Colonic mucosa (tissue), 4 donors: ENCODE data around the gene DNAH8. TPM values are rescaled to one million over a fixed set of nuclear protein-coding genes. Genes with fewer than 3 reads are reported as not detected.

Experiments used
- DNase-seq: peaks from one replicate; pipeline ENCODE4 v3.0.0-alpha.2; 2020
- H3K27ac ChIP-seq: fragments of 200-600 bp; one replicate; pipeline ENCODE4 v1.8.0; 2021
- H3K27me3 ChIP-seq: fragments of 200-600 bp; one replicate; pipeline ENCODE4 v1.8.0; 2021
- H3K36me3 ChIP-seq: fragments of 200-600 bp; one replicate; pipeline ENCODE4 v1.8.0; 2021
- H3K4me1 ChIP-seq: fragments of 200-600 bp; one replicate; pipeline ENCODE4 v1.8.0; 2021; ENCODE audit warnings: mild to moderate bottlenecking
- H3K4me3 ChIP-seq: fragments of 200-600 bp; one replicate; pipeline ENCODE4 v1.8.0; 2021
- H3K9ac ChIP-seq, 2 donors: one replicate each; pipeline ENCODE4 v1.7.0; 2013; ENCODE audit warnings: control low read depth in 2 of 2, low read depth in 2 of 2, low read length in 2 of 2
- H3K9me3 ChIP-seq: fragments of 200-600 bp; one replicate; pipeline ENCODE4 v1.8.0; 2021
- CTCF ChIP-seq: fragments of 200-600 bp; IDR thresholded peaks from one replicate; pipeline ENCODE4 v1.8.0; 2022; ENCODE audit warnings: antibody characterized with exemption, mild to moderate bottlenecking
- intact Hi-C: fragments of 100-400 bp; cut with DNase I; formaldehyde crosslinking; loops from one replicate; pipeline ENCODE4 v1.14.1; 2022
- total RNA-seq, 2 donors: library from RNA; stranded (reverse); fragmentation: NEBNext Ultra II Directional in 1 of 2; extraction: Animal tissue kit (Norgen Biotek cat#: 25700) in 1 of 2; gene quantifications; one replicate each; pipeline ENCODE4 v1.2.1, GENCODE V29; 2021
- donor health status: healthy.
- donor health status: DM: no; HTN: no; CAD: no.
- donor health status: DM: no; HTN: no; CAD: no.

The DNAH8 gene
- total RNA-seq, 2 donors from 2014 or later, result not detected

GRCh38 chr6:38796850-38797249 lies 81.7 kb downstream of the DNAH8 start:
- no peak overlapping the region for H3K27ac ChIP-seq
- TF ChIP-seq CTCF, result no peak
- no peak overlapping the region for H3K4me3 ChIP-seq
- H3K9ac ChIP-seq, result no peak overlapping the region
- H3K27me3 ChIP-seq, result no peaks in the 10 kb centered on the region
- DNase-seq, result no peak
- H3K9me3 ChIP-seq, result no peaks in the 10 kb centered on the region
- H3K4me1 ChIP-seq, result no peaks in the 10 kb centered on the region
- intact Hi-C loops, result no loop called here
- H3K36me3 ChIP-seq, result no peaks in the 10 kb centered on the region

- no peak overlapping the region for H3K4me3 ChIP-seq
- H3K4me1 ChIP-seq, result no peaks in the 10 kb centered on the region
- no peaks in the 10 kb centered on the region for H3K27me3 ChIP-seq
- H3K27ac ChIP-seq, result no peak overlapping the region
- TF ChIP-seq CTCF, result no peak
- DNase-seq, result no peak
- no peaks in the 10 kb centered on the region for H3K36me3 ChIP-seq
- H3K9me3 ChIP-seq, result no peaks in the 10 kb centered on the region
- H3K9ac ChIP-seq, result no peak overlapping the region
- intact Hi-C loops, result no loop called here
Observed at GRCh38 chr6:38797391-38797790, 82.3 kb downstream of the DNAH8 start.

GRCh38 chr6:38799529-38800184 lies 84.5 kb downstream of the DNAH8 start:
- Histone ChIP-seq H3K27me3 (no peaks in the 10 kb centered on the region), H3K9ac (no peak overlapping the region)
- intact Hi-C loops, result no loop called here

GRCh38 chr6:38801305-38801704 lies 86.2 kb downstream of the DNAH8 start:
- intact Hi-C loops, result no loop called here
- no peak for DNase-seq
- no peak for TF ChIP-seq CTCF
- Histone ChIP-seq H3K4me3 (no peak overlapping the region), H3K4me1 (no peaks in the 10 kb centered on the region), H3K36me3 (no peaks in the 10 kb centered on the region), H3K27me3 (no peaks in the 10 kb centered on the region), H3K9ac (no peak overlapping the region), H3K27ac (no peak overlapping the region), H3K9me3 (no peaks in the 10 kb centered on the region)

More at GRCh38 chr6:38799529-38800184, 84.5 kb downstream of the DNAH8 start:
- TF ChIP-seq CTCF, result no peak
- no peaks in the 10 kb centered on the region for H3K36me3 ChIP-seq
- no peak overlapping the region for H3K27ac ChIP-seq
- no peaks in the 10 kb centered on the region for H3K9me3 ChIP-seq
- no peak overlapping the region for H3K4me3 ChIP-seq
- H3K4me1 ChIP-seq, result no peaks in the 10 kb centered on the region
- DNase-seq, result no peak

GRCh38 chr6:38802497-38802896 lies 87.4 kb downstream of the DNAH8 start:
- H3K27me3 ChIP-seq, result no peaks in the 10 kb centered on the region
- no peak for TF ChIP-seq CTCF

More at GRCh38 chr6:38802497-38802896, 87.4 kb downstream of the DNAH8 start:
- H3K27ac ChIP-seq, result no peak overlapping the region
- intact Hi-C loops, result no loop called here
- H3K4me1 ChIP-seq, result no peaks in the 10 kb centered on the region
- H3K9ac ChIP-seq, result no peak overlapping the region
- DNase-seq, result no peak
- H3K36me3 ChIP-seq, result no peaks in the 10 kb centered on the region
- H3K9me3 ChIP-seq, result no peaks in the 10 kb centered on the region
- no peak overlapping the region for H3K4me3 ChIP-seq
